Testis (tissue), 3 donors: ENCODE results near the gene GALNT9. TPM values are rescaled to one million over a fixed set of nuclear protein-coding genes. Genes with fewer than 3 reads are reported as not detected.

Experiments used
- DNase-seq: peaks from one replicate; pipeline ENCODE4 v3.0.0-alpha.2; 2019
- H3K27ac ChIP-seq, 2 donors: fragments of 200-600 bp; sonication (generic); one replicate each; pipeline ENCODE4 v1.5.1; 2019
- H3K27me3 ChIP-seq: fragments of 200-600 bp; sonication (generic); one replicate; pipeline ENCODE4 v1.5.1; 2019
- H3K36me3 ChIP-seq: fragments of 200-600 bp; sonication (generic); one replicate; pipeline ENCODE4 v1.5.1; 2017; ENCODE audit warnings: low read depth; ENCODE audit errors: missing control alignments
- H3K4me1 ChIP-seq: fragments of 200-600 bp; sonication (generic); one replicate; pipeline ENCODE4 v1.5.1; 2019
- H3K4me3 ChIP-seq, 2 donors: fragments of 200-600 bp; sonication (generic); one replicate each; pipeline ENCODE4 v1.5.1; 2017 to 2019
- H3K9me3 ChIP-seq: fragments of 200-600 bp; sonication (generic); one replicate; pipeline ENCODE4 v1.5.1; 2017
- CTCF ChIP-seq, 3 experiments: fragments of 450-650 bp in 2 of 3; fragments of 200-600 bp in 1 of 3; sonication (generic) in 1 of 3; IDR thresholded peaks; one replicate each; pipeline ENCODE4 v1.5.1; 2016 to 2019; ENCODE audit warnings: antibody characterized with exemption in 3 of 3, mild to moderate bottlenecking in 2 of 3, moderate library complexity in 1 of 3
- POLR2A ChIP-seq: fragments of 450-650 bp; IDR thresholded peaks from one replicate; pipeline ENCODE4 v1.6.1; 2017; ENCODE audit warnings: antibody characterized with exemption, mild to moderate bottlenecking, moderate library complexity
- WGBS, 2 donors: methylation state at CpG; one replicate each; pipeline ENCODE4 v1.1.5; 2018; 5-methylcytosine and 5-hydroxymethylcytosine counted together
- intact Hi-C: fragments of 100-400 bp; cut with DNase I; formaldehyde crosslinking; loops from one replicate; pipeline ENCODE4 v1.15.1; 2023; ENCODE audit warnings: low total_unique reads
- polyA plus RNA-seq: library from polyadenylated mRNA; stranded (reverse); fragments of 350-450 nt; fragmentation: Illumina TruSeq; extraction: RNeasy Lipid Tissue Mini Kit (QIAGEN cat#74804); gene quantifications from one replicate; pipeline ENCODE4 v1.2.3, GENCODE V29; 2014; ENCODE audit warnings: low read depth, low replicate concordance; ENCODE audit not compliant: insufficient read depth
- total RNA-seq, 2 donors: library from RNA; depleted of rRNA; stranded (reverse); fragments of >200 nt; gene quantifications; one replicate each; pipeline ENCODE4 v1.2.3, GENCODE V29; 2016

Gene GALNT9
- total and polyA plus RNA-seq, 3 donors from 2014 or later = 1.1 to 1.5 (median 1.3) TPM

GRCh38 chr12:132230381-132230780 is 99.0 kb downstream of the GALNT9 start:
- H3K4me3 ChIP-seq = no peak overlapping the region
- no peak for TF ChIP-seq CTCF (IDR thresholded peaks at IDR 0.05)
- DNase-seq = no peak
- H3K9me3 ChIP-seq = no peaks in the 10 kb centered on the region
- no peaks in the 10 kb centered on the region for H3K27me3 ChIP-seq
- H3K4me1 ChIP-seq = no peaks in the 10 kb centered on the region
- WGBS, 2 donors = 74 to 76% methylated on average over 17 to 22 of the region's 22 CpGs
- intact Hi-C loops = no loop called here
- no peak overlapping the region for H3K27ac ChIP-seq
- no peaks in the 10 kb centered on the region for H3K36me3 ChIP-seq

- TF ChIP-seq POLR2A = no peak
- TF ChIP-seq CTCF (IDR thresholded peaks at IDR 0.05) = no peak
- intact Hi-C loops = no loop called here
- Histone ChIP-seq H3K9me3 (no peaks in the 10 kb centered on the region), H3K4me3 (no peak overlapping the region), H3K27ac (no peak overlapping the region), H3K27me3 (no peaks in the 10 kb centered on the region), H3K4me1 (no peaks in the 10 kb centered on the region), H3K36me3 (no peaks in the 10 kb centered on the region)
- 84 to 91% methylated on average over 6 to 17 of the region's 17 CpGs for WGBS, 2 donors
- DNase-seq = no peak
Measured at GRCh38 chr12:132229926-132230325, 99.5 kb downstream of the GALNT9 start.

- H3K9me3 ChIP-seq = no peaks in the 10 kb centered on the region
- intact Hi-C loops = no loop called here
- no peak overlapping the region for H3K4me3 ChIP-seq
- TF ChIP-seq POLR2A (no peak), CTCF (IDR thresholded peaks at IDR 0.05) (no peak)
- 93% methylated on average over 17 to 29 of the region's 29 CpGs for WGBS, 2 donors
- no peak overlapping the region for H3K27ac ChIP-seq
- no peaks in the 10 kb centered on the region for H3K36me3 ChIP-seq
- no peak for DNase-seq
- no peaks in the 10 kb centered on the region for H3K4me1 ChIP-seq
- H3K27me3 ChIP-seq = no peaks in the 10 kb centered on the region
Measured at GRCh38 chr12:132229193-132229760, 100.1 kb downstream of the GALNT9 start.

GRCh38 chr12:132228476-132229192 is 100.8 kb downstream of the GALNT9 start:
- intact Hi-C loops = no loop called here
- WGBS, 2 donors = 54 to 57% methylated on average over 18 to 28 of the region's 28 CpGs
- H3K4me3 ChIP-seq = no peak overlapping the region
- H3K36me3 ChIP-seq = no peaks in the 10 kb centered on the region
- no peaks in the 10 kb centered on the region for H3K9me3 ChIP-seq
- no peaks in the 10 kb centered on the region for H3K27me3 ChIP-seq
- no peaks in the 10 kb centered on the region for H3K4me1 ChIP-seq
- no peak overlapping the region for H3K27ac ChIP-seq
- DNase-seq = no peak
- no peak for TF ChIP-seq CTCF (IDR thresholded peaks at IDR 0.05)
- no peak for TF ChIP-seq POLR2A
